ENCODE measurements around the gene NOPCHAP1. TPM values are rescaled to one million over a fixed set of nuclear protein-coding genes. Genes with fewer than 3 reads are reported as not detected.
A peak's percentile ranks its signal among the peaks of the same experiment; 100 is the strongest.
"Not testable (repeated sequence)": the region's sequence is repeated elsewhere in the genome, so short reads cannot be mapped to it uniquely, and the experiment has no call there.

The NOPCHAP1 gene
- total RNA-seq, 2 experiments from 2014 or later = 31.1 to 35.2 TPM

GRCh38 chr12:104966677-104967076 lies 19.4 kb upstream of the NOPCHAP1 start:
- Mint-ChIP-seq H3K9me3 (ENCODE audit: low read depth) (no peaks in the 10 kb centered on the region), H3K27ac (no peak overlapping the region), H3K4me1 (no peaks in the 10 kb centered on the region), H3K4me3 (no peak overlapping the region), H3K36me3 (ENCODE audit: low read depth) (no peaks in the 10 kb centered on the region), H3K27me3 (peaks cover 14% of the 10 kb centered on the region)
- intact Hi-C loops (cut with DNase I, micrococcal nuclease) = no loop called here
- DNase-seq (no peak), ATAC-seq (no peak)
- ChIA-PET POLR2A (no interaction called here), CTCF (interaction anchor here (0.7 to 1.9 kb wide), 4 partner anchors 8 to 585 kb away, joined by 3 to 5 read pairs (median 4); no protein-coding TSS in a partner anchor)

- CTCF ChIA-PET = no interaction called here
- intact Hi-C loops (cut with DNase I, micrococcal nuclease) = no loop called here
- POLR2A ChIA-PET = no interaction called here
Measured at GRCh38 chr12:104969343-104969742, 16.8 kb upstream of the NOPCHAP1 start.

DNA sequence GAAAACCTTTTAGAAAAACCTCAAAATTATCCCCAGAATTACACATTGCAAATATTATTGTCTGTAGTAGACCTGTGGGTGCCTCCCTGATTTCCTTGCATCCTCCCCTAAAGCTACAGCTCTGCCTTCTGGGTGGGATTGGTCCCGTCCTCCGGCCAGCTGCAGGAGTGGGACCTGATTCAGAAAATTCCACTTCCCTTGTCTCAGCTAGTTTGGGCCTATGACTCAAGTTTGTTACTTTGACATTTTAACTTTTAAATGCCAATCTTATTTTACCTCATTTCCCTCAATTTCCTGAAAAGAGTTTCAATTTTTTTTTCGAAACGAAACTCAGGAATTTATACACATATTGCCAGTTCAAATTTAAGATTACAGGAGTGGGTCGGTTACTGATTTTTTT lies 14.8 kb upstream of the NOPCHAP1 start:
- H3K4me3 Mint-ChIP-seq = no peak overlapping the region
- no peak overlapping the region for H3K27ac Mint-ChIP-seq
- intact Hi-C loops (cut with DNase I, micrococcal nuclease) = no loop called here
- ChIA-PET POLR2A (no interaction called here), CTCF (interaction anchor here (0.7 to 0.9 kb wide), 2 partner anchors 12 to 855 kb away, joined by 3 to 4 read pairs; no protein-coding TSS in a partner anchor)
- no peaks in the 10 kb centered on the region for H3K9me3 Mint-ChIP-seq (ENCODE audit: low read depth)
- no peaks in the 10 kb centered on the region for H3K27me3 Mint-ChIP-seq
- no peak for DNase-seq
- no peaks in the 10 kb centered on the region for H3K4me1 Mint-ChIP-seq
- no peak for ATAC-seq
- no peaks in the 10 kb centered on the region for H3K36me3 Mint-ChIP-seq (ENCODE audit: low read depth)

More at GRCh38 chr12:104969343-104969742, 16.8 kb upstream of the NOPCHAP1 start:
- ATAC-seq (no peak), DNase-seq (no peak)
- Mint-ChIP-seq H3K4me1 (no peaks in the 10 kb centered on the region), H3K4me3 (no peak overlapping the region), H3K27me3 (peaks cover 3% of the 10 kb centered on the region), H3K9me3 (ENCODE audit: low read depth) (no peaks in the 10 kb centered on the region), H3K36me3 (ENCODE audit: low read depth) (no peaks in the 10 kb centered on the region), H3K27ac (no peak overlapping the region)

DNA sequence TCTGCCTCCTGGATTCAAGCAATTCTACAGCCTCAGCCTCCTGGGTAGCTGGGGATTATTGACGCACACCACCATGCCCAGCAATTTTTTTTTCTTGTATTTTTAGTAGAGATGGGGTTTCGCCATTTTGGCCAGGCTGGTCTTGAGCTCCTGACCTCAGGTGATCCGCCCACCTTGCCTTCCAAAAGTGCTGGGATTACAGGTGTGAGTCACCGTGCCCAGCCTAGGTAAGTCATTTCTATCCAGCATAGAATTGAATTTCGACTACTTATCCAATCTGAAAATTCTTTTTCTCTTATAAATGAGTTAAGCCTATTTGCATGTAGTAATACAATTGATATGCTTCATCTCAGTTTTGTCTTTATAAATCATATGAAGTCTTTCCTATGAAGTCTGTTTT lies 12.9 kb upstream of the NOPCHAP1 start:
- Mint-ChIP-seq H3K36me3 (ENCODE audit: low read depth) (no peaks in the 10 kb centered on the region), H3K9me3 (ENCODE audit: low read depth) (no peaks in the 10 kb centered on the region), H3K27me3 (no peaks in the 10 kb centered on the region), H3K4me3 (no peak overlapping the region), H3K27ac (no peak overlapping the region), H3K4me1 (no peaks in the 10 kb centered on the region)
- ChIA-PET POLR2A (no interaction called here), CTCF (interaction anchor here (0.6 kb wide), 1 partner anchor 43 kb away, joined by 3 read pairs; no protein-coding TSS in a partner anchor)
- DNase-seq (no peak), ATAC-seq (no peak)
- intact Hi-C loops (cut with DNase I, micrococcal nuclease) = no loop called here

- intact Hi-C loops (cut with DNase I, micrococcal nuclease) = no loop called here
- Mint-ChIP-seq H3K9me3 (ENCODE audit: low read depth) (no peaks in the 10 kb centered on the region), H3K36me3 (ENCODE audit: low read depth) (no peaks in the 10 kb centered on the region), H3K4me3 (no peak overlapping the region), H3K27me3 (no peaks in the 10 kb centered on the region), H3K27ac (no peak overlapping the region), H3K4me1 (no peaks in the 10 kb centered on the region)
- ChIA-PET CTCF (no interaction called here), POLR2A (interaction anchor here (0.6 kb wide), 1 partner anchor 16 kb away, joined by 4 read pairs; no protein-coding TSS in a partner anchor)
- ATAC-seq (no peak), DNase-seq (no peak)
Measured at GRCh38 chr12:104974626-104975290, 11.4 kb upstream of the NOPCHAP1 start.

DNA sequence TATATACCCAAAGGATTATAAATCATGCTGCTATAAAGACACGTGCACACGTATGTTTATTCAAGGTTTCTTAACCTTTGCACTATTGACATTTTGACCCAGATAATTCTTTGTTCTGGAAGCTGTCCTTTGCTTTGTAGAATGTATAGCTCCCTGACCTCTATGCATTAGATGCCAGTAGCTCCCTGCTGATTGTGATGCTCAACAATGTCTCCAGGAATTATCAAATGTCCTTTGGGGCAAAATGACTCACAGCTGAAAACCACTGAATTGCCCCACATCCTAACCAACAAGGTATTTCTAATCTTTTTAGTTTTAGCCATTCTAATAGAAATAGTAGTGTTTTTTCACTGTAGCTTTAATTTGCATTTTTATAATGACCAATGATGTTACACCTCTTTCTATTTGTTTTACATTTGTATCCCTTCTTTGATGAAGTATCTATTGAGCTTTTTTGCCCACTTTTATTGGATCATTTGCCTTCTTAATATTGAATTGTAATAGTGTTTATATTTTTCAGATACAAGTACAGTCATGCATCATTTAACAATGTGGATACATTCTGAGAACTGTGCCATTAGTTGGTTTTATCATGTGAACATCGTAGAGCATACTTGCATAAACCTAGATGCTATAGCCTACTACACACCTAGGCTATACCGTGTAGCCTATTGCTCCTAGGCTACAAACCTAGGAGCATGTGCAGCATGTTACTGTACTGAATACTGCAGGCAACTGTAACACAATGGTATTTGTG lies 10.4 kb upstream of the NOPCHAP1 start:
- Mint-ChIP-seq H3K36me3 (ENCODE audit: low read depth) (no peaks in the 10 kb centered on the region), H3K27ac (no peak overlapping the region), H3K9me3 (ENCODE audit: low read depth) (no peaks in the 10 kb centered on the region), H3K27me3 (no peaks in the 10 kb centered on the region), H3K4me3 (no peak overlapping the region), H3K4me1 (no peaks in the 10 kb centered on the region)
- intact Hi-C loops (cut with DNase I, micrococcal nuclease) = no loop called here
- ATAC-seq = no peak
- POLR2A ChIA-PET = interaction anchor here (0.7 kb wide), 1 partner anchor 942 kb away, joined by 3 read pairs; no protein-coding TSS in a partner anchor
- CTCF ChIA-PET = interaction anchor here (0.6 kb wide), 2 partner anchors 596 to 1256 kb away, joined by 3 to 4 read pairs; no protein-coding TSS in a partner anchor
- no peak for DNase-seq

DNA sequence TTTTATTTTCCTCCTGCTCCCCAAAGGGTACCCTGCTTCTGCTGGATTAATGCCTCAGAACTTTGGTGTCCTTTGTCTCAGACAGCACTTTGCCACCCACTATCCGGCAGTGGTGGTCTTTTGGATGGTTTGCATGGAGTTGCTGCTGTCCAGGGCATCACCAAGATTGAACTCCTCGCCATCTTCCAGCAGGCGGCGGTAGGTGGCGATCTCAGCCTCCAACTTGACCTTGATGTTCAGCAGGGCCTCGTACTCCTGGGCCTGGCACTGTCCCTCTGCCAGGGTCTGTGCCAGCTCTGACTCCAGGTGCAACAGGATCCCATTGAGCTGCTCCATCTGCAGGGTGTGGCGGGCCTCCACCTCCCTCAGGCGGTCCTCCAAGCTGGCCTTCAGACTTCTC lies 9.4 kb upstream of the NOPCHAP1 start:
- POLR2A ChIA-PET = no interaction called here
- H3K4me1 Mint-ChIP-seq = no peaks in the 10 kb centered on the region
- H3K27ac Mint-ChIP-seq = no peak overlapping the region
- CTCF ChIA-PET = interaction anchor here (0.6 to 1.1 kb wide), 3 partner anchors 39 to 355 kb away, joined by 3 to 4 read pairs (median 3); no protein-coding TSS in a partner anchor
- no peaks in the 10 kb centered on the region for H3K9me3 Mint-ChIP-seq (ENCODE audit: low read depth)
- ATAC-seq (no peak), DNase-seq (peak; percentile 34)
- H3K36me3 Mint-ChIP-seq (ENCODE audit: low read depth) = no peaks in the 10 kb centered on the region
- intact Hi-C loops (cut with DNase I, micrococcal nuclease) = no loop called here
- H3K27me3 Mint-ChIP-seq = no peaks in the 10 kb centered on the region
- no peak overlapping the region for H3K4me3 Mint-ChIP-seq

- intact Hi-C loops (cut with DNase I, micrococcal nuclease); H3K4me1 Mint-ChIP-seq; H3K36me3 Mint-ChIP-seq (ENCODE audit: low read depth); ATAC-seq; H3K9me3 Mint-ChIP-seq (ENCODE audit: low read depth); H3K27me3 Mint-ChIP-seq; H3K4me3 Mint-ChIP-seq; DNase-seq; H3K27ac Mint-ChIP-seq: not testable (repeated sequence)
- POLR2A ChIA-PET = interaction anchor here (0.6 kb wide), 1 partner anchor 30 kb away, joined by 5 read pairs; no protein-coding TSS in a partner anchor
- CTCF ChIA-PET = interaction anchor here (0.6 to 1.4 kb wide), 6 partner anchors 14 to 794 kb away, joined by 3 to 6 read pairs (median 3); no protein-coding TSS in a partner anchor
Measured at GRCh38 chr12:104977688-104978087, 8.4 kb upstream of the NOPCHAP1 start.

GRCh38 chr12:104985206-104985605 lies 910 bp upstream of the NOPCHAP1 start:
- ChIA-PET CTCF (no interaction called here), POLR2A (no interaction called here)
- intact Hi-C loops (cut with DNase I, micrococcal nuclease) = loop anchor here in 1 of 2 experiments (5.0 kb wide), 2 partner anchors 47 to 67 kb away; no protein-coding TSS in a partner anchor
- no peaks in the 10 kb centered on the region for H3K9me3 Mint-ChIP-seq (ENCODE audit: low read depth)
- peaks cover 37% of the 10 kb centered on the region for H3K4me1 Mint-ChIP-seq
- peaks cover 29% of the 10 kb centered on the region for H3K36me3 Mint-ChIP-seq (ENCODE audit: low read depth)
- H3K4me3 Mint-ChIP-seq = peak overlapping the region; percentile 78
- DNase-seq (no peak), ATAC-seq (no peak)
- peaks cover 11% of the 10 kb centered on the region for H3K27me3 Mint-ChIP-seq
- H3K27ac Mint-ChIP-seq = no peak overlapping the region

DNA sequence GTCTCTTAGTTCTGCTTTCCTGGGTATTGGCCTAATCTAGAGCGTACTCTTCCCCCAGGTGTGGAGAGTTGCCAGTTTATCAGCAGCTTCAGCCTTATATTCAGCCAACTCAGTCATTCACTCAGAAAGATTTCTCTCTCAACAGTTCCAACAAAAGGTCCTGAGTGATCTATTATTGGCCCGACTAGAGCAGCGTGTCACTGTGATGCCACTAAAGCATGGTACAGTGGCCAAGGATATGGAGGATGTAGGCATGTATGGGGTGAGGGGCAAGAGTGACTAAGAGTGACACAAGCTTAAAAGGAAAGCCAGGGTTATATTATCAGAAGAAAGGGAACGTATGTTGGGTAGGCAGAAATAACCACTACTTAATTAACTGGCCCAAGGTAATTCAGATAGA lies 4.8 kb downstream of the NOPCHAP1 start:
- H3K9me3 Mint-ChIP-seq (ENCODE audit: low read depth) = no peaks in the 10 kb centered on the region
- no peak for ATAC-seq
- POLR2A ChIA-PET = no interaction called here
- intact Hi-C loops (cut with DNase I, micrococcal nuclease) = no loop called here
- no peak overlapping the region for H3K27ac Mint-ChIP-seq
- no peak for DNase-seq
- H3K4me1 Mint-ChIP-seq = peaks cover 46% of the 10 kb centered on the region
- H3K36me3 Mint-ChIP-seq (ENCODE audit: low read depth) = peaks cover 71% of the 10 kb centered on the region
- H3K4me3 Mint-ChIP-seq = no peak overlapping the region
- CTCF ChIA-PET = interaction anchor here (0.9 to 1.2 kb wide), 3 partner anchors 11 to 32 kb away, joined by 3 read pairs; no protein-coding TSS in a partner anchor
- H3K27me3 Mint-ChIP-seq = no peaks in the 10 kb centered on the region

DNA sequence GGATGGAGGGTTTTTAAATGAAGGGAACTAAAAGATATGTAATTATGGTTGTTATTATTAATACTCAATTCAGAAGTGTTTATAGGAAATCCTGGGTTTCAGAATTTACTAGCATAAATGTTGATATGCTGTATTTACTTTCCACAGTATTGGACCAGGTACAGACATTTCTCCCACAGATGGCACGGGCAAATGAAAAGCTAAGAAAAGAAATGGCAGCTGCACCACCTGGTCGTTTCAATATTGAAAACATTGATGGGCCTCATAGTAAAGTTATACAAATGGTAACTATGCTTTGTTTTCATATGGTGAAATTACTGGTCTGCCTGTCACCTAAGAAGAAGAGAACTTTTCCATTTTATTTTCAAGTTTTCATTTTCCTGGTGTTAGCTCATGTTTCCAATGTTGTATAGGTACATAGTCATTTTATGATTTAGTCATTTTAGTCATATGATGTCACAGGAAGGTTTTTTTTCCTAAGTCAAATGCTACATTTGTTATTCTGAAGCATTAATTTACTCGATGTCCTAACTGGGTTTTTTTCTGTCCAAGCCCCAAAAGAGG lies 5.5 kb downstream of the NOPCHAP1 start:
- Mint-ChIP-seq H3K4me3 (no peak overlapping the region), H3K4me1 (peaks cover 46% of the 10 kb centered on the region), H3K36me3 (ENCODE audit: low read depth) (peaks cover 74% of the 10 kb centered on the region), H3K27me3 (no peaks in the 10 kb centered on the region), H3K9me3 (ENCODE audit: low read depth) (no peaks in the 10 kb centered on the region), H3K27ac (peak overlapping the region; percentile 38)
- ATAC-seq (peak; percentile 55), DNase-seq (no peak)
- intact Hi-C loops (cut with DNase I, micrococcal nuclease) = no loop called here
- POLR2A ChIA-PET = no interaction called here
- CTCF ChIA-PET = interaction anchor here (0.8 to 1.2 kb wide), 4 partner anchors 9 to 32 kb away, joined by 3 read pairs; no protein-coding TSS in a partner anchor
